SK-N-SH treated with all-trans-retinoic acid at 6 μM for 48 hours (cell line): Measurements from ENCODE around the gene ADARB2.

ENCODE experiments used
- ARNTL ChIP-seq: fragments of 450-650 bp; formaldehyde crosslinking; IDR thresholded peaks from 2 replicates; pipeline ENCODE4 v1.5.0; 2020; ENCODE audit warnings: low read depth, mild to moderate bottlenecking, moderate library complexity, borderline replicate concordance
- BACH2 ChIP-seq: fragments of 250-450 bp; sonication (Bioruptor Pico); IDR thresholded peaks from 2 replicates; pipeline ENCODE4 v1.9.0; 2021; ENCODE audit warnings: mild to moderate bottlenecking, borderline replicate concordance
- CREB5 ChIP-seq: fragments of 250-450 bp; sonication (Bioruptor Pico); IDR thresholded peaks from 2 replicates; pipeline ENCODE4 v1.5.1; 2020; ENCODE audit warnings: low read depth, mild to moderate bottlenecking, moderate library complexity
- CSRNP3 ChIP-seq: fragments of 250-450 bp; sonication (Bioruptor Pico); IDR thresholded peaks from 2 replicates; pipeline ENCODE4 v1.5.1; 2021; ENCODE audit warnings: mild to moderate bottlenecking, moderate library complexity
- GLIS3 ChIP-seq: fragments of 250-450 bp; sonication (Bioruptor Pico); IDR thresholded peaks from 2 replicates; pipeline ENCODE4 v1.5.0; 2020; ENCODE audit warnings: mild to moderate bottlenecking, moderate library complexity
- ISL1 ChIP-seq: fragments of 250-450 bp; sonication (Bioruptor Pico); IDR thresholded peaks from 2 replicates; pipeline ENCODE4 v2.1.2; 2022; ENCODE audit warnings: mild to moderate bottlenecking, moderate library complexity
- OSR1 ChIP-seq: fragments of 250-450 bp; sonication (Bioruptor Pico); IDR thresholded peaks from 2 replicates; pipeline ENCODE4 v1.8.0; 2022; ENCODE audit warnings: moderate library complexity, mild to moderate bottlenecking, inconsistent platforms
- PATZ1 ChIP-seq: fragments of 250-450 bp; sonication (Bioruptor Pico); IDR thresholded peaks from 2 replicates; pipeline ENCODE4 v1.8.0; 2020; ENCODE audit warnings: mild to moderate bottlenecking, moderate library complexity, borderline replicate concordance
- PPARA ChIP-seq: fragments of 250-450 bp; sonication (Bioruptor Pico); IDR thresholded peaks from 2 replicates; pipeline ENCODE4 v1.5.0; 2020; ENCODE audit warnings: mild to moderate bottlenecking, borderline replicate concordance
- RARB ChIP-seq: fragments of 250-450 bp; sonication (Bioruptor Pico); IDR thresholded peaks from 2 replicates; pipeline ENCODE4 v1.8.0; 2021; ENCODE audit warnings: mild to moderate bottlenecking, moderate library complexity
- TCF4 ChIP-seq: fragments of 250-450 bp; sonication (Bioruptor Pico); IDR thresholded peaks from 2 replicates; pipeline ENCODE4 v1.8.0; 2021; ENCODE audit warnings: mild to moderate bottlenecking, moderate library complexity, borderline replicate concordance
- TOX ChIP-seq: fragments of 250-450 bp; sonication (Bioruptor Pico); IDR thresholded peaks from 2 replicates; pipeline ENCODE4 v1.8.0; 2021; ENCODE audit warnings: mild to moderate bottlenecking, moderate library complexity, borderline replicate concordance
- ZNF565 ChIP-seq: fragments of 450-650 bp; formaldehyde crosslinking; conservative IDR thresholded peaks from 2 replicates; pipeline ENCODE4 v1.5.0; 2020; ENCODE audit warnings: low read depth, mild to moderate bottlenecking, moderate library complexity
- ZNF8 ChIP-seq: fragments of 450-650 bp; formaldehyde crosslinking; IDR thresholded peaks from 2 replicates; pipeline ENCODE4 v1.5.0; 2020; ENCODE audit warnings: mild to moderate bottlenecking, moderate library complexity

- TF ChIP-seq GLIS3 (CRISPR knock-in tag) (no peak), PATZ1 (CRISPR knock-in tag) (no peak), ARNTL (no peak), TOX (CRISPR knock-in tag) (no peak), PPARA (no peak), ISL1 (CRISPR knock-in tag) (no peak), CREB5 (CRISPR knock-in tag) (no peak), TCF4 (CRISPR knock-in tag) (no peak), BACH2 (CRISPR knock-in tag) (no peak), RARB (CRISPR knock-in tag) (no peak), ZNF8 (CRISPR knock-in tag) (no peak), ZNF565 (no peak), CSRNP3 (no peak), OSR1 (CRISPR knock-in tag) (no peak)
Measured at GRCh38 chr10:1358147-1358546, 379.2 kb downstream of the ADARB2 start.
